Mammary epithelial cell (primary cell): ENCODE results near the gene RAB20.

Source experiments
- CTCF ChIP-seq, 2 donors: IDR thresholded peaks in 1 of 2; conservative IDR thresholded peaks in 1 of 2; 2 replicates each; pipeline ENCODE4 v1.5.1; 2011 to 2012; ENCODE audit warnings: inconsistent platforms in 2 of 2, low read length in 2 of 2, mild to moderate bottlenecking in 2 of 2, control low read depth in 1 of 2, low read depth in 1 of 2; ENCODE audit not compliant: insufficient read depth in 1 of 2; ENCODE audit errors: extremely low read depth in 1 of 2
- EZH2 ChIP-seq: IDR thresholded peaks from 2 replicates; pipeline ENCODE4 v1.6.1; 2012; ENCODE audit warnings: low read length, inconsistent platforms, borderline replicate concordance

GRCh38 chr13:110497003-110497402 lies 64.5 kb downstream of the RAB20 start:
- TF ChIP-seq CTCF (conservative IDR thresholded peaks at IDR 0.05 in 1 of 2, IDR thresholded peaks at IDR 0.05 in 1 of 2; ENCODE audit: extremely low read depth in 1 of 2, insufficient read depth in 1 of 2, low read depth in 1 of 2, low read length in 2 of 2) (no peak), EZH2 (no peak)
